Thoracic aorta (tissue), 2 donors: Measurements from ENCODE around the gene PRPF38A. TPM values are rescaled to one million over a fixed set of nuclear protein-coding genes. Genes with fewer than 3 reads are reported as not detected.
A peak's percentile ranks its signal among the peaks of the same experiment; 100 is the strongest.

ENCODE experiments used
- ATAC-seq: fragments of 150-250 bp; one replicate; pipeline ENCODE4 v1.8.0; 2017; ENCODE audit warnings: low read depth; ENCODE audit not compliant: insufficient number of reproducible peaks, low FRiP score
- DNase-seq: peaks from one replicate; pipeline ENCODE4 v3.0.0-alpha.2; 2020; ENCODE audit warnings: low spot score
- H3K27ac ChIP-seq, 2 donors: fragments of 200-600 bp; sonication (generic); 1 replicate in 1 of 2; 2 replicates in 1 of 2; pipeline ENCODE4 v1.5.1; 2016; ENCODE audit warnings: mild to moderate bottlenecking in 2 of 2, moderate library complexity in 2 of 2
- H3K27me3 ChIP-seq: fragments of 200-600 bp; sonication (generic); replicated peaks from 2 replicates; pipeline ENCODE4 v1.6.0; 2016; ENCODE audit warnings: mild to moderate bottlenecking; ENCODE audit not compliant: insufficient read depth
- H3K36me3 ChIP-seq: fragments of 200-600 bp; sonication (generic); one replicate; pipeline ENCODE4 v1.5.1; 2016
- H3K4me1 ChIP-seq, 2 donors: fragments of 200-600 bp; sonication (generic); 1 replicate in 1 of 2; 2 replicates in 1 of 2; pipeline versions ENCODE4 v1.5.1 to v1.6.0; 2016; ENCODE audit warnings: low read depth in 2 of 2, mild to moderate bottlenecking in 1 of 2; ENCODE audit not compliant: control insufficient read depth in 1 of 2
- H3K4me3 ChIP-seq: fragments of 200-600 bp; sonication (generic); 2 replicates; pipeline ENCODE4 v1.5.1; 2016; ENCODE audit warnings: mild to moderate bottlenecking
- H3K9me3 ChIP-seq: fragments of 200-600 bp; sonication (generic); 2 replicates; pipeline ENCODE4 v1.5.1; 2016
- CTCF ChIP-seq: fragments of 200-600 bp; sonication (generic); IDR thresholded peaks from one replicate; pipeline ENCODE4 v1.5.1; 2019; ENCODE audit warnings: antibody characterized with exemption
- total RNA-seq, 2 donors: library from RNA; depleted of rRNA; stranded (reverse); fragments of >200 nt; gene quantifications; one replicate each; pipeline versions ENCODE4 v1.1.0 to v1.2.3, GENCODE V29; 2016

The PRPF38A gene
- total RNA-seq, 2 donors from 2014 or later, result 18.1 to 27.4 TPM

- peak; percentile 18 for DNase-seq
- peak overlapping the region; percentile 96 for H3K4me3 ChIP-seq
- no peak for TF ChIP-seq CTCF
These were observed 39.2 kb upstream of the PRPF38A start for GRCh38 chr1:52365071-52365745.

GRCh38 chr1:52365746-52366516 is 38.5 kb upstream of the PRPF38A start, which contains the start of gene CC2D1B:
TSS of gene CC2D1B (minus strand) at chr1:52366205. CDS start at chr1:52364620, 1,585 bp downstream.
- TF ChIP-seq CTCF, result peak; percentile 37
- Histone ChIP-seq H3K4me3 (peak within 1 kb of the TSS; percentile 96), H3K36me3 (peaks cover 17% of the 10 kb centered on the region), H3K4me1 (peaks cover 13 to 24% of the 10 kb centered on the region in 2 donors), H3K27ac (peak within 1 kb of the TSS; percentile 88 to 91), H3K9me3 (no peaks in the 10 kb centered on the region), H3K27me3 (no peaks in the 10 kb centered on the region)
- ATAC-seq, result peak; percentile 87
- DNase-seq, result peak; percentile 89

More at GRCh38 chr1:52365071-52365745, 39.2 kb upstream of the PRPF38A start:
- Histone ChIP-seq H3K27ac (peak overlapping the region; percentile 88 to 91), H3K27me3 (no peaks in the 10 kb centered on the region), H3K9me3 (no peaks in the 10 kb centered on the region), H3K4me1 (peaks cover 13 to 24% of the 10 kb centered on the region in 2 donors), H3K36me3 (peaks cover 25% of the 10 kb centered on the region)
- peak; percentile 25 for ATAC-seq

- ATAC-seq (no peak), DNase-seq (no peak)
- no peaks in the 10 kb centered on the region for H3K27me3 ChIP-seq
- peak overlapping the region; percentile 96 for H3K4me3 ChIP-seq
- H3K27ac ChIP-seq, result peak overlapping the region; percentile 21 to 91
- peaks cover 12% of the 10 kb centered on the region for H3K36me3 ChIP-seq
- peaks cover 13 to 24% of the 10 kb centered on the region in 2 donors for H3K4me1 ChIP-seq
- H3K9me3 ChIP-seq, result no peaks in the 10 kb centered on the region
- TF ChIP-seq CTCF, result no peak
These were observed 37.9 kb upstream of the PRPF38A start for GRCh38 chr1:52366517-52366827.

GRCh38 chr1:52367272-52367671 is 37.1 kb upstream of the PRPF38A start:
- Histone ChIP-seq H3K4me3 (no peak overlapping the region), H3K27me3 (no peaks in the 10 kb centered on the region), H3K36me3 (peaks cover 4% of the 10 kb centered on the region), H3K27ac (no peak overlapping the region), H3K9me3 (no peaks in the 10 kb centered on the region), H3K4me1 (peaks cover 13 to 24% of the 10 kb centered on the region in 2 donors)
- DNase-seq (no peak), ATAC-seq (no peak)
- no peak for TF ChIP-seq CTCF
